Measurements from ENCODE around the gene OTULINL.

GRCh38 chr5:14650052-14650451 is 68.5 kb downstream of the OTULINL start:
- TF ChIP-seq, protein P1, sequence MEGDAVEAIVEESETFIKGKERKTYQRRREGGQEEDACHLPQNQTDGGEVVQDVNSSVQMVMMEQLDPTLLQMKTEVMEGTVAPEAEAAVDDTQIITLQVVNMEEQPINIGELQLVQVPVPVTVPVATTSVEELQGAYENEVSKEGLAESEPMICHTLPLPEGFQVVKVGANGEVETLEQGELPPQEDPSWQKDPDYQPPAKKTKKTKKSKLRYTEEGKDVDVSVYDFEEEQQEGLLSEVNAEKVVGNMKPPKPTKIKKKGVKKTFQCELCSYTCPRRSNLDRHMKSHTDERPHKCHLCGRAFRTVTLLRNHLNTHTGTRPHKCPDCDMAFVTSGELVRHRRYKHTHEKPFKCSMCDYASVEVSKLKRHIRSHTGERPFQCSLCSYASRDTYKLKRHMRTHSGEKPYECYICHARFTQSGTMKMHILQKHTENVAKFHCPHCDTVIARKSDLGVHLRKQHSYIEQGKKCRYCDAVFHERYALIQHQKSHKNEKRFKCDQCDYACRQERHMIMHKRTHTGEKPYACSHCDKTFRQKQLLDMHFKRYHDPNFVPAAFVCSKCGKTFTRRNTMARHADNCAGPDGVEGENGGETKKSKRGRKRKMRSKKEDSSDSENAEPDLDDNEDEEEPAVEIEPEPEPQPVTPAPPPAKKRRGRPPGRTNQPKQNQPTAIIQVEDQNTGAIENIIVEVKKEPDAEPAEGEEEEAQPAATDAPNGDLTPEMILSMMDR (IDR thresholded peaks at IDR 0.05), result no peak
- TF ChIP-seq NRF1 (IDR thresholded peaks at IDR 0.05; ENCODE audit: low read depth, low read length), result no peak
- TF ChIP-seq RCOR1 (IDR thresholded peaks at IDR 0.05; ENCODE audit: low read length), result no peak
